Measurements from ENCODE around the gene ACD. TPM values are rescaled to one million over a fixed set of nuclear protein-coding genes. Genes with fewer than 3 reads are reported as not detected.

The ACD gene
- total and polyA plus RNA-seq, 2 of the 4 experiments (the other 2 are of a cell fraction): 15.6 to 31.1 TPM

DNA sequence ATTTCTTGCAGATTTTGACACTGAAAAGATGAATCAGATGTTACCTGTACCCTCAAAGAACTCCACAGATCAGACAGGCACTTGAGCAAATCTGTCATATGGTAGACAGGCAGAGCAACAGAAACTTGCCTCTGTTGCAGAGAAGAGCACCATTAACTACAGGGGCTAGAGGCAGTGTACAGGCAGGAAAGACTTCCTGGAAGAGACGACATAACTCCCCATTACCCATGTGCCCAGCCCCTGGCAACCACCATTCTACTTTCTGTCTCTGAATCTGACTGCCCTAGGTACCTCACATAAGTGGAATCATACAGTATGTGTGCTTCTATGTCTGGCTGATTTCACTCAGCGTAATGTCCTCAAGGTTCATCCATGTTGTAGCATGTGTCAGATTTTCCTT, 43.6 kb upstream of the ACD start:
- H4K5ac ChIP-seq (ENCODE audit: low read depth, low read length): no peak overlapping the region
- peaks cover 4% of the 10 kb centered on the region for H3K9me1 ChIP-seq (ENCODE audit: insufficient read depth, low read length)
- no peak overlapping the region for H4K91ac ChIP-seq (ENCODE audit: insufficient read depth, low read depth, low read length)
- H3K79me1 ChIP-seq (ENCODE audit: low read depth in 1 of 2, low read length in 2 of 2): peaks cover 4 to 46% of the 10 kb centered on the region in 2 experiments
- no peak overlapping the region for H3K27ac ChIP-seq (ENCODE audit: insufficient read depth, low read length)
- no peak for TF ChIP-seq NFE2L2 (IDR thresholded peaks at IDR 0.05; ENCODE audit: low read depth, low read length)
- TF ChIP-seq, protein P1, sequence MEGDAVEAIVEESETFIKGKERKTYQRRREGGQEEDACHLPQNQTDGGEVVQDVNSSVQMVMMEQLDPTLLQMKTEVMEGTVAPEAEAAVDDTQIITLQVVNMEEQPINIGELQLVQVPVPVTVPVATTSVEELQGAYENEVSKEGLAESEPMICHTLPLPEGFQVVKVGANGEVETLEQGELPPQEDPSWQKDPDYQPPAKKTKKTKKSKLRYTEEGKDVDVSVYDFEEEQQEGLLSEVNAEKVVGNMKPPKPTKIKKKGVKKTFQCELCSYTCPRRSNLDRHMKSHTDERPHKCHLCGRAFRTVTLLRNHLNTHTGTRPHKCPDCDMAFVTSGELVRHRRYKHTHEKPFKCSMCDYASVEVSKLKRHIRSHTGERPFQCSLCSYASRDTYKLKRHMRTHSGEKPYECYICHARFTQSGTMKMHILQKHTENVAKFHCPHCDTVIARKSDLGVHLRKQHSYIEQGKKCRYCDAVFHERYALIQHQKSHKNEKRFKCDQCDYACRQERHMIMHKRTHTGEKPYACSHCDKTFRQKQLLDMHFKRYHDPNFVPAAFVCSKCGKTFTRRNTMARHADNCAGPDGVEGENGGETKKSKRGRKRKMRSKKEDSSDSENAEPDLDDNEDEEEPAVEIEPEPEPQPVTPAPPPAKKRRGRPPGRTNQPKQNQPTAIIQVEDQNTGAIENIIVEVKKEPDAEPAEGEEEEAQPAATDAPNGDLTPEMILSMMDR (conservative IDR thresholded peaks at IDR 0.05; ENCODE audit: low read depth, low read length): no peak
- no peak for TF ChIP-seq RCOR1 (IDR thresholded peaks at IDR 0.05; ENCODE audit: insufficient replicate concordance, low read length)
- TF ChIP-seq FOS (IDR thresholded peaks at IDR 0.05; ENCODE audit: low read depth, low read length): no peak
- TF ChIP-seq, protein P2, sequence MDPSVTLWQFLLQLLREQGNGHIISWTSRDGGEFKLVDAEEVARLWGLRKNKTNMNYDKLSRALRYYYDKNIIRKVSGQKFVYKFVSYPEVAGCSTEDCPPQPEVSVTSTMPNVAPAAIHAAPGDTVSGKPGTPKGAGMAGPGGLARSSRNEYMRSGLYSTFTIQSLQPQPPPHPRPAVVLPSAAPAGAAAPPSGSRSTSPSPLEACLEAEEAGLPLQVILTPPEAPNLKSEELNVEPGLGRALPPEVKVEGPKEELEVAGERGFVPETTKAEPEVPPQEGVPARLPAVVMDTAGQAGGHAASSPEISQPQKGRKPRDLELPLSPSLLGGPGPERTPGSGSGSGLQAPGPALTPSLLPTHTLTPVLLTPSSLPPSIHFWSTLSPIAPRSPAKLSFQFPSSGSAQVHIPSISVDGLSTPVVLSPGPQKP (IDR thresholded peaks at IDR 0.05; ENCODE audit: borderline replicate concordance, low read depth, low read length): no peak
- TF ChIP-seq CHD1 (IDR thresholded peaks at IDR 0.05; ENCODE audit: low read depth, low read length): no peak
- no peak for TF ChIP-seq POLR2A (IDR thresholded peaks at IDR 0.05; ENCODE audit: low read depth, low read length)
- TF ChIP-seq, protein P3, sequence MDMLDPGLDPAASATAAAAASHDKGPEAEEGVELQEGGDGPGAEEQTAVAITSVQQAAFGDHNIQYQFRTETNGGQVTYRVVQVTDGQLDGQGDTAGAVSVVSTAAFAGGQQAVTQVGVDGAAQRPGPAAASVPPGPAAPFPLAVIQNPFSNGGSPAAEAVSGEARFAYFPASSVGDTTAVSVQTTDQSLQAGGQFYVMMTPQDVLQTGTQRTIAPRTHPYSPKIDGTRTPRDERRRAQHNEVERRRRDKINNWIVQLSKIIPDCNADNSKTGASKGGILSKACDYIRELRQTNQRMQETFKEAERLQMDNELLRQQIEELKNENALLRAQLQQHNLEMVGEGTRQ (IDR thresholded peaks at IDR 0.05; ENCODE audit: low read depth, low read length): no peak
- TF ChIP-seq RFX5 (IDR thresholded peaks at IDR 0.05; ENCODE audit: low read depth, low read length): no peak
- no peak for TF ChIP-seq SMC3 (IDR thresholded peaks at IDR 0.05; ENCODE audit: low read depth, low read length)
- no peak for TF ChIP-seq BHLHE40 (IDR thresholded peaks at IDR 0.05; ENCODE audit: low read depth, low read length)
- TF ChIP-seq CEBPB (IDR thresholded peaks at IDR 0.05; ENCODE audit: low read depth, low read length): no peak
- TF ChIP-seq MXI1 (IDR thresholded peaks at IDR 0.05; ENCODE audit: borderline replicate concordance, low read depth, low read length): no peak
- no peak for TF ChIP-seq MAFK (IDR thresholded peaks at IDR 0.05; ENCODE audit: low read depth, low read length)
- no peak for TF ChIP-seq RAD21 (IDR thresholded peaks at IDR 0.05; ENCODE audit: low read length)
- no peaks in the 10 kb centered on the region for H3K36me3 ChIP-seq (ENCODE audit: control insufficient read depth, insufficient read depth, low read length)
- DNase-seq (no peak), ATAC-seq (ENCODE audit: low read depth) (no peak)
- WGBS, 2 experiments (ENCODE audit: extremely low coverage in 2 of 2, insufficient read length in 1 of 2): no CpG with 5 or more reads among the region's 2 CpGs
- no peak overlapping the region for H2BK120ac ChIP-seq (ENCODE audit: low read depth, low read length)
- peaks cover 4% of the 10 kb centered on the region; the same call in 1 of the 2 replicates for H3K4me1 ChIP-seq (ENCODE audit: control insufficient read depth, insufficient read depth, low read length)
- in situ Hi-C loops (cut with MboI; ENCODE audit: low sequenced_read_pairs): no loop called here
- H2BK5ac ChIP-seq (ENCODE audit: low read depth, low read length, poor library complexity, severe bottlenecking): no peak overlapping the region
- H3K56ac ChIP-seq (ENCODE audit: extremely low read depth, insufficient read depth, low read length): no peak overlapping the region
- no peak overlapping the region for H2AFZ ChIP-seq (replicated peaks; ENCODE audit: low read length, poor library complexity)
- H3K4ac ChIP-seq (ENCODE audit: low read depth, low read length): no peak overlapping the region
- H2AK9ac ChIP-seq (replicated peaks; ENCODE audit: low read depth, low read length, poor library complexity): no peak overlapping the region
- no peak overlapping the region for H3K18ac ChIP-seq (ENCODE audit: low read depth, low read length)
- no peak overlapping the region for H3K9ac ChIP-seq (ENCODE audit: low read depth, low read length)
- H4K8ac ChIP-seq (ENCODE audit: low read depth in 2 of 2, low read length in 2 of 2): no peak overlapping the region
- H3K4me2 ChIP-seq (ENCODE audit: low read depth, low read length): no peak overlapping the region
- H3K9me3 ChIP-seq (ENCODE audit: control insufficient read depth, insufficient read depth, low read length): no peaks in the 10 kb centered on the region
- no peak overlapping the region for H3K4me3 ChIP-seq (ENCODE audit: insufficient read depth, low read depth, low read length)
- no peak overlapping the region for H2BK20ac ChIP-seq (ENCODE audit: low read depth, low read length)
- ChIA-PET CTCF (no interaction called here), POLR2A (ENCODE audit: unreplicated experiment) (no interaction called here)
- dilution Hi-C loops (cut with HindIII; ENCODE audit: low sequenced_read_pairs, unreplicated experiment): no loop called here
- no peak overlapping the region for H3K14ac ChIP-seq (replicated peaks; ENCODE audit: low read depth, low read length)
- no peak overlapping the region for H2BK15ac ChIP-seq (ENCODE audit: low read depth, low read length)
- BruUV-seq (replicated peaks): no TSS peak
- no peak overlapping the region for H3K23ac ChIP-seq (ENCODE audit: low read depth, low read length)
- H2AK5ac ChIP-seq (ENCODE audit: low read depth, low read length): no peak overlapping the region
- peaks cover 23% of the 10 kb centered on the region; the same call in 1 of the 2 replicates for H4K20me1 ChIP-seq (ENCODE audit: insufficient read depth, low read length)
- intact Hi-C loops (cut with micrococcal nuclease): no loop called here
- H3K27me3 ChIP-seq (ENCODE audit: control insufficient read depth, insufficient read depth, low read length): no peaks in the 10 kb centered on the region

Measured in IMR-90 (cell line).